HS-5 (cell line): ENCODE measurements around the gene EFCC1.

Source experiments
- DNase-seq: peaks from one replicate; pipeline ENCODE4 v3.0.0-alpha.2; 2012; ENCODE audit warnings: low read depth

Gene EFCC1

DNA sequence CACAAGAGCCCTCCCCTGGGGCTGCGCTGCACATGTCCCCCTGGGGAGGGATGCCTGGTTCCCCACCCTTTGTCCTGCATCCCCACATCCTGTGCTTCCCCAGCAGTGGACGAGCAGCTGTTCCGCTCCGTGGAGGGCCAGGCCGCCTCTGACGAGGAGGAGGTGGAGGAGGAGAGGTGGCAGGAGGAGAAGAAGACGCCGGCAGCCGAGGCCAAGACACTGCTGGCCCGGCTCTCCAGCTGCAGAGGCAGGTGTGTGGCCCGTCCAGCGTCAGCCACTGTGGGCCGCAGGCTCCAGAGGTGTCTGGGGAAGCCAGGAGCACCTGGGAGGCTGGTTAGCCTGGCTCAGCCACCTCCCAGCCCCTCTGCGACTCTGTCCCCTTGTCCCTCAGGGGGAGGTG, 31.6 kb downstream of the EFCC1 start:
- no peak for DNase-seq

GRCh38 chr3:129033151-129033550, 32.0 kb downstream of the EFCC1 start:
- DNase-seq: no peak

DNA sequence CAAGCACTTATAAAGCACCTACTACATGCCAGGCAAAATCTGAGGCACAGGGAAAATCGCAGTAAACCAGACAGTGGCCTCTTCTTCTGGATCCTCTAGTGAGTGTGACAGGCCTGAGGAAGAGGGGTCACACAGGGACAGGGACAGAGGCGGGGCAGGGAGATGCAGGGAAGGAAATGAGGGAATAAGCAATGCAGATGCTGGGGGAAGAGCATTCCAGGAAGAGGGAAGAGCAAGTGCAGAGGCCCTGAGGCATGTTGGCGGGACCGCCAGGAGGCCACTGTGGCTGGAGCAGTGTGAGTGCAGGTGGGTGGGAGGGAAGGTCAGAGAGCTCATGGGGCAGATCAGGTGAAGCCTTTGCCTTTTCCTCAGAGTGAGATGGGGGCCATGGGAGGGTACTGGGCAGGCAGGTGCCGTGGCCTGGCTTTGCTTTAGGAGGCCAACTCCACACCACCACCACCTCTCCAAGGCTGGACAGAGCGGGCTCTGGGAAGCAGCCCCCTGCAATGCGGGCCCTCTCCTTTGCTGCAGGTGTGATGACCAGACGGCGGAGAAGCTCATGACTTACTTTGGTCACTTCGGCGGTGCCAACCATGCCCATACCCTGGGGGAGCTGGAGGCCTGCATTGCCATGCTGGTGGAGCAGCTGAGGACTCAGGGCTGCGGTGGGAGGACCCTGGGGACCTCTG, 32.7 kb downstream of the EFCC1 start:
- no peak for DNase-seq

DNA sequence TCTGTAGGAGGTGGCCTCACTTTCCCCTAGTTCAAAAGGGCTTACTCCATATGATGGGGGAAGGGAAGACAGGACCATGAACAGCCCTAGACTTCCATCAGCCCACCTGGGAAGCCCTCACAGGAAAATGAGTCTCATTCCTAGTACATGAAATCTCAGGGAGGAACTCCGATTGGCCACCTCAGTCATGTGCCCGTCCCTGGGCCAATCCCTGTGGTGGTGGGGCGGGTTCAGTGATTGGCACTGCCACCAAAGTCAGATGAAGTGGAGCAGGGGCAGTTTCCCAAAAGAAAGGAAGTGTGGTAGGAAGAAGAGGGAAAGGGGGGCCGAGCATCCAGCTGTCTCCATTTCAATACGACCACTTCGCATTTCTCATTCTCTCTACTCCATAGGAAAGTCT, 33.5 kb downstream of the EFCC1 start:
- no peak for DNase-seq

DNA sequence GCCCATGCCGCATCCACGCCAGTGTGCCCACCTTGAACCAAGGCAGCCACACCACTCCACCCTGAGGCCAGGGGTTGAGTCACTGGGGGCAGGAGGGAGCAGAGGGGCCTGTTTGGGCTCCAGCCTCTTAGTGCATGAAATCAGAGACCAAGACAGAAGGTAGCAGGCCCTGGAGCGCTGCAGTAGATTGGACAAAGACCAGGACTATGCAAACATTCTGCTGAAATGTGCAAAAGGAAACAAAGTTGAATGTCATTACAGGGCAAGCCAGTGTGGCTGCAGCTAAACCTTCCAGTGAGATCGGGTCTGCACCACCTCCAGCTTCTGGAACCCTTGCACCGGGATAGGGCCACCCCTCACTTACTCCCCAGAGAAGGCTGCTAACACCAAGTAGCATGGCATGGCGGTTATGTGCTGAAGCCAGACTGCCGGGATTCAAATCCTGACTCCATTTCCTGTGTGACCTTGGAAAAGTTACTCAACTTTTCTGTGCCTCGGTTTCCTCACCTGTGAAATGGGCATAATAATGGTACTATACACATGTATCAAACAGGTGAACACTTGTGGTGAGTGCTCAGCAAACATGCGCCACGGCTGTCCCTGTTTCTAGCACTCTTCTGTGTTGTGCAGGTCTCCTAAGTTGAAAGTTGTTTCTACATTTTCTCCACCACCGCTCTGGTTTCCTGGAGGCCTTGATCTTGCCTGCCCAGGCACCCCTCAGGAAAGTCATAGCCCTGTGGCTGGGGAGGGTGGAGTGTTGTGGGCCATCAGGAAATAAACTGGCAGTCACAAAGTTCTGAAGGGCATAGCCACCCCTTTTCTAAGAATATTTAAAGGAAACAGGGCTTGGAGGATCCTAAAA, 34.5 kb downstream of the EFCC1 start:
- no peak for DNase-seq

- DNase-seq: no peak
These were observed 35.4 kb downstream of the EFCC1 start for GRCh38 chr3:129036222-129037092.

GRCh38 chr3:129037093-129037419, 36.0 kb downstream of the EFCC1 start:
- DNase-seq: no peak

DNA sequence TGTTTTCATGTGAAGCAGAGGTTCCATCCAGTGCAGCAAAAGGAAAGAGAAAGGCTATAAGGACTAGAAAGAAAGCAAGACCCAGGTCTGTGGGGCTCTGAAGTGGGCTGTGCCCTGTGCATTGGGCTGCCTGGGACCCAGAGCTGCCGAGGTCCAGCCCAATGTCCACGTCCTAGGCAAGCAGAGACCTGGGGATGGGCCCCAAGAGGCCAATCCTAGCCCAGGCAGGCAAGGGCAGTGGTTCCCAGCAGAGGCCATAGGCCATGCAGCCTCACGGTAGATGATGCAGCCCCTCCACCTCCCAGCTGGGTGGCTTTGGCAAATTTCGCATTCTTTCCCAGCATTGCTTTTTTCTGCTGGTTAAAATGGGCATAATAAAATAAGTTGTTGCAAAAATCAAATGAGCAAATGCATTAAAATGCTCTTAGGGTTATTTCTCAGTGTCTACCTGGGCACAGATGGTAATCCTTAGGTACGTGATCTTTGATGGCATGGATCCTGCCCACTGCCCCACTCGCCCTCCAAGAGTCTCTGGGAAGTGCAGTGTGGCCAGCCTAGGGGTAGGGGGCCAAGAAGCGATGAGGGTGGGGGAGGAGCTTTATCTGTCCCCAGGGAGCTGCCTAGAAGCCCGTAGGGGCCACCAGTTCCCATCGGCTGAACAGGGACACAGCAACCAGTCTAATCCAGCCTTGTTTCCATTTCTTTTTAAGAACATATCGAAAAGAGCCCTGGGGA, 37.2 kb downstream of the EFCC1 start:
- DNase-seq: no peak

GRCh38 chr3:129039271-129040038, 38.4 kb downstream of the EFCC1 start:
- no peak for DNase-seq

GRCh38 chr3:129040039-129040336, 38.9 kb downstream of the EFCC1 start:
- no peak for DNase-seq

GRCh38 chr3:129040579-129041300, 39.6 kb downstream of the EFCC1 start:
- DNase-seq: no peak

DNA sequence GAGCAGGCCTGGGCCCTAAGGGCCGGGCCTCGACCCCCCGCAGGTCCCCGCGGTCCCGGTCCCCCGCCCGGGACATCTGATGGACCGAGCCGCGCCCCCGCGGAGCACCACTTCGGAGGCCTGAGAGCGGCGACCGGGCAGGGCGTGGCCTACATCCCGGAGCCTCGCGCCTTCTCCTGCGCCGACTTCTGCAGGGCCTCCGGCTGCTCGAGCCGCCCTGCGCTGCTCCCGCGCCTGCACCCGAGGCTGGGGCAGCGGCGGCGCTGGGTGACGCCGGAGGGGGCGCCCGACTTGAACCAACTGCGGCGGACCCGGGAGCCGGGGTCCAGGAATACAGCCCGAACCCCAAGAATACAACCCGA, 44.6 kb downstream of the EFCC1 start:
- no peak for DNase-seq

GRCh38 chr3:129046037-129046731, 45.1 kb downstream of the EFCC1 start:
- DNase-seq: no peak

GRCh38 chr3:129046732-129047552, 45.8 kb downstream of the EFCC1 start:
- DNase-seq: no peak

- no peak for DNase-seq
These were observed 46.4 kb downstream of the EFCC1 start for GRCh38 chr3:129047553-129047839.

GRCh38 chr3:129050556-129051295, 49.6 kb downstream of the EFCC1 start:
- DNase-seq: no peak

- DNase-seq: no peak
These were observed 50.8 kb downstream of the EFCC1 start for GRCh38 chr3:129051871-129052340.

DNA sequence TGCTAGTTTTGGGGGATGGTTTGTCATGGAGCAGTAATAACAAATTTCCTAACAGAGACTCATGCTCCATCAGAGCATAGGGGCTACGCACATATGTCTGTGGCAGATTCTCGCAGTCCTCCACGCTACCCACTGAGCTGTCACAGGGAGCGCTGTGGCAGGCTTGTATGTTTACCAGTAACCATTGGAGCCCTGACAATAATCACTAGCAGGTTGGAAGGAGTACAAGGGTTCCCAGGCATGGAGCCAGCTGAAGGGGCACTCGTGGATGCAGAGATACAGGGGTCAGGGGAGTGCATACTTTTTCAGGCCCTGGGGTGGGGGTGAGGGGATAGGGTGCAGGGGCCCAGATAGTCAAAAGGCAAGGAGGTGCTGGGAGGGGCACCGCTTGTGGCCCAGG, 51.6 kb downstream of the EFCC1 start:
- DNase-seq: no peak
